ENCODE measurements around the gene ANAPC2. TPM values are rescaled to one million over a fixed set of nuclear protein-coding genes. Genes with fewer than 3 reads are reported as not detected.
A peak's percentile ranks its signal among the peaks of the same experiment; 100 is the strongest.

The ANAPC2 gene
- total RNA-seq, 2 experiments from 2014 or later, result 34.8 to 36.6 TPM

- Mint-ChIP-seq H3K9me3 (no peaks in the 10 kb centered on the region), H3K4me1 (ENCODE audit: low read depth) (peaks cover 50% of the 10 kb centered on the region), H3K4me3 (no peak overlapping the region), H3K36me3 (ENCODE audit: low read depth) (peaks cover 14% of the 10 kb centered on the region), H3K27ac (no peak overlapping the region), H3K27me3 (ENCODE audit: low read depth) (no peaks in the 10 kb centered on the region)
- DNase-seq, result no peak
- CTCF ChIA-PET, result interaction anchor here (1.9 kb wide), 1 partner anchor 34 kb away, joined by 7 read pairs; no protein-coding TSS in a partner anchor
- intact Hi-C loops (cut with micrococcal nuclease), result loop anchor here (5.0 kb wide), 2 partner anchors 39 to 396 kb away; partner anchors contain the start of genes RABL6 and TUBB4B
These were observed 14.6 kb upstream of the ANAPC2 start for GRCh38 chr9:137202966-137203365.

- no peak for DNase-seq
- peaks cover 5% of the 10 kb centered on the region for H3K36me3 Mint-ChIP-seq (ENCODE audit: low read depth)
- H3K4me3 Mint-ChIP-seq, result peak overlapping the region; percentile 80
- H3K27me3 Mint-ChIP-seq (ENCODE audit: low read depth), result no peaks in the 10 kb centered on the region
- H3K27ac Mint-ChIP-seq, result peak overlapping the region; percentile 56
- H3K4me1 Mint-ChIP-seq (ENCODE audit: low read depth), result peaks cover 37% of the 10 kb centered on the region
- no peaks in the 10 kb centered on the region for H3K9me3 Mint-ChIP-seq
- intact Hi-C loops (cut with micrococcal nuclease), result loop anchor here (5.0 kb wide), 2 partner anchors 41 to 394 kb away; partner anchors contain the start of genes RABL6 and TUBB4B
- CTCF ChIA-PET, result interaction anchor here (0.7 to 3.8 kb wide), 4 partner anchors 12 to 186 kb away, joined by 3 to 16 read pairs (median 3); partner anchors contain the start of genes ANAPC2 and SSNA1
These were observed 13.0 kb upstream of the ANAPC2 start for GRCh38 chr9:137201205-137201868.

GRCh38 chr9:137200311-137201204 lies 12.2 kb upstream of the ANAPC2 start, which contains the start of gene TPRN:
Gene TPRN (minus strand): TSS chr9:137200741. CDS start chr9:137200711, 30 bp downstream.
- CTCF ChIA-PET, result interaction anchor here (0.7 to 3.8 kb wide), 3 partner anchors 12 to 82 kb away, joined by 3 to 16 read pairs (median 3); partner anchors contain the start of genes ANAPC2 and SSNA1
- Mint-ChIP-seq H3K27me3 (ENCODE audit: low read depth) (no peaks in the 10 kb centered on the region), H3K4me3 (peak within 1 kb of the TSS; percentile 80), H3K4me1 (ENCODE audit: low read depth) (peaks cover 33% of the 10 kb centered on the region), H3K9me3 (no peaks in the 10 kb centered on the region), H3K27ac (peak within 1 kb of the TSS; percentile 56), H3K36me3 (ENCODE audit: low read depth) (peaks cover 3% of the 10 kb centered on the region)
- intact Hi-C loops (cut with micrococcal nuclease), result loop anchor here (1.0 to 5.0 kb wide), 5 partner anchors 11 to 393 kb away; partner anchors contain the start of genes RABL6 and TUBB4B
- DNase-seq, result peak; percentile 99

- peaks cover 31% of the 10 kb centered on the region for H3K4me1 Mint-ChIP-seq (ENCODE audit: low read depth)
- H3K9me3 Mint-ChIP-seq, result no peaks in the 10 kb centered on the region
- intact Hi-C loops (cut with micrococcal nuclease), result loop anchor here (1.0 to 5.0 kb wide), 5 partner anchors 10 to 392 kb away; partner anchors contain the start of genes RABL6 and TUBB4B
- H3K27ac Mint-ChIP-seq, result no peak overlapping the region
- no peaks in the 10 kb centered on the region for H3K36me3 Mint-ChIP-seq (ENCODE audit: low read depth)
- no peak for DNase-seq
- H3K4me3 Mint-ChIP-seq, result peak overlapping the region; percentile 73
- CTCF ChIA-PET, result interaction anchor here (1.6 to 3.8 kb wide), 2 partner anchors 11 to 131 kb away, joined by 3 to 16 read pairs; partner anchors contain the start of genes ANAPC2 and SSNA1
- H3K27me3 Mint-ChIP-seq (ENCODE audit: low read depth), result no peaks in the 10 kb centered on the region
These were observed 11.2 kb upstream of the ANAPC2 start for GRCh38 chr9:137199411-137200121.

GRCh38 chr9:137198902-137199283 lies 10.5 kb upstream of the ANAPC2 start:
- no peak for DNase-seq
- Mint-ChIP-seq H3K9me3 (no peaks in the 10 kb centered on the region), H3K4me3 (peak overlapping the region; percentile 6), H3K27ac (no peak overlapping the region), H3K4me1 (ENCODE audit: low read depth) (peaks cover 24% of the 10 kb centered on the region), H3K36me3 (ENCODE audit: low read depth) (no peaks in the 10 kb centered on the region), H3K27me3 (ENCODE audit: low read depth) (no peaks in the 10 kb centered on the region)
- intact Hi-C loops (cut with micrococcal nuclease), result no loop called here
- CTCF ChIA-PET, result interaction anchor here (1.6 to 3.8 kb wide), 2 partner anchors 10 to 131 kb away, joined by 3 to 16 read pairs; partner anchors contain the start of genes ANAPC2 and SSNA1

- H3K9me3 Mint-ChIP-seq, result no peaks in the 10 kb centered on the region
- DNase-seq, result no peak
- CTCF ChIA-PET, result interaction anchor here (1.6 to 3.8 kb wide), 3 partner anchors 9 to 169 kb away, joined by 3 to 16 read pairs (median 5); partner anchors contain the start of genes ANAPC2 and SSNA1
- peak overlapping the region; percentile 6 for H3K4me3 Mint-ChIP-seq
- intact Hi-C loops (cut with micrococcal nuclease), result no loop called here
- H3K36me3 Mint-ChIP-seq (ENCODE audit: low read depth), result no peaks in the 10 kb centered on the region
- H3K27me3 Mint-ChIP-seq (ENCODE audit: low read depth), result no peaks in the 10 kb centered on the region
- peaks cover 19% of the 10 kb centered on the region for H3K4me1 Mint-ChIP-seq (ENCODE audit: low read depth)
- H3K27ac Mint-ChIP-seq, result no peak overlapping the region
These were observed 9.9 kb upstream of the ANAPC2 start for GRCh38 chr9:137198051-137198901.

GRCh38 chr9:137195525-137196220 lies 7.3 kb upstream of the ANAPC2 start:
- no peaks in the 10 kb centered on the region for H3K27me3 Mint-ChIP-seq (ENCODE audit: low read depth)
- no peak overlapping the region for H3K27ac Mint-ChIP-seq
- no peak overlapping the region for H3K4me3 Mint-ChIP-seq
- DNase-seq, result no peak
- peaks cover 5% of the 10 kb centered on the region for H3K4me1 Mint-ChIP-seq (ENCODE audit: low read depth)
- CTCF ChIA-PET, result interaction anchor here (1.3 kb wide), 1 partner anchor 41 kb away, joined by 4 read pairs; no protein-coding TSS in a partner anchor
- H3K9me3 Mint-ChIP-seq, result no peaks in the 10 kb centered on the region
- intact Hi-C loops (cut with micrococcal nuclease), result no loop called here
- H3K36me3 Mint-ChIP-seq (ENCODE audit: low read depth), result peaks cover 1% of the 10 kb centered on the region

GRCh38 chr9:137194909-137195308 lies 6.5 kb upstream of the ANAPC2 start:
- Mint-ChIP-seq H3K36me3 (ENCODE audit: low read depth) (peaks cover 2% of the 10 kb centered on the region), H3K27ac (no peak overlapping the region), H3K4me1 (ENCODE audit: low read depth) (peaks cover 8% of the 10 kb centered on the region), H3K4me3 (no peak overlapping the region), H3K9me3 (no peaks in the 10 kb centered on the region), H3K27me3 (ENCODE audit: low read depth) (no peaks in the 10 kb centered on the region)
- CTCF ChIA-PET, result interaction anchor here (1.3 kb wide), 1 partner anchor 42 kb away, joined by 4 read pairs; no protein-coding TSS in a partner anchor
- DNase-seq, result no peak
- intact Hi-C loops (cut with micrococcal nuclease), result no loop called here

- Mint-ChIP-seq H3K27ac (no peak overlapping the region), H3K4me3 (no peak overlapping the region), H3K4me1 (ENCODE audit: low read depth) (peaks cover 11% of the 10 kb centered on the region), H3K27me3 (ENCODE audit: low read depth) (no peaks in the 10 kb centered on the region), H3K36me3 (ENCODE audit: low read depth) (peaks cover 2% of the 10 kb centered on the region), H3K9me3 (no peaks in the 10 kb centered on the region)
- intact Hi-C loops (cut with micrococcal nuclease), result no loop called here
- CTCF ChIA-PET, result interaction anchor here (0.5 to 1.3 kb wide), 2 partner anchors 19 to 111 kb away, joined by 3 read pairs; no protein-coding TSS in a partner anchor
- DNase-seq, result no peak
These were observed 6.0 kb upstream of the ANAPC2 start for GRCh38 chr9:137194388-137194787.

GRCh38 chr9:137193771-137194170 lies 5.4 kb upstream of the ANAPC2 start:
- intact Hi-C loops (cut with micrococcal nuclease), result no loop called here
- H3K4me1 Mint-ChIP-seq (ENCODE audit: low read depth), result peaks cover 16% of the 10 kb centered on the region
- no peak overlapping the region for H3K4me3 Mint-ChIP-seq
- H3K36me3 Mint-ChIP-seq (ENCODE audit: low read depth), result peaks cover 2% of the 10 kb centered on the region
- CTCF ChIA-PET, result interaction anchor here (1.3 kb wide), 1 partner anchor 18 kb away, joined by 3 read pairs; no protein-coding TSS in a partner anchor
- H3K27me3 Mint-ChIP-seq (ENCODE audit: low read depth), result no peaks in the 10 kb centered on the region
- no peaks in the 10 kb centered on the region for H3K9me3 Mint-ChIP-seq
- DNase-seq, result no peak
- no peak overlapping the region for H3K27ac Mint-ChIP-seq

Data from activated naive CD4-positive, alpha-beta T cell treated with anti-CD3 and anti-CD28 coated beads for 36 hours (primary cell).